ENCODE data around the gene ATP11C. TPM values are rescaled to one million over a fixed set of nuclear protein-coding genes. Genes with fewer than 3 reads are reported as not detected.

ATP11C gene
- total and polyA plus RNA-seq, 9 of the 15 experiments (the other 6 are each of a cell fraction or from before 2014, with no cell fraction given), result 18.2 to 42.2 (median 29.4) TPM

DNA sequence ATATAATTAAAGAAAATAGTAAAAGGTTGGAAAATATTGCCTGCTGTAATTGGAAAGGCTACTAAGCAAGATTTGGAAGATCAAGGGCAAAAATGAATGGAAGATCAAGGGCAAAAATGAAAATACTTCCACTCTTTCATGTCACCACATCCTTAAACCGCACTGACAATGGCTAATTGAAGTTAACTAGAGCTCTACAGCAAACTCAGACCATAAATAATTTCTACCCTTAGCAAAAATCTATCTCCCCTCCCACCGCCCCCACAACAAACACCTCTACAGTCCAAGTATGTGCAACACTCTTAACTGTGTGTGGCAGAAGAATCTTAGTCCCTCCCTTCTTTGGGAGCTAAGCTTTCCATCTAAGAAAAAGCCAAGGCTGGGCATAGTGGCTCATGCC, 27.1 kb downstream of the ATP11C start:
- DNase-seq (ENCODE audit: extremely low read depth in 1 of 4, low spot score in 3 of 4), result no peak
- no peak for ATAC-seq
- Histone ChIP-seq H3K9ac (ENCODE audit: insufficient read depth in 1 of 2, low read depth in 2 of 2, low read length in 2 of 2) (no peak overlapping the region), H3K27me3 (ENCODE audit: control insufficient read depth in 2 of 2, insufficient read depth in 2 of 2, low read length in 2 of 2) (no peaks in the 10 kb centered on the region), H3K9me1 (ENCODE audit: control insufficient read depth, insufficient read depth, low read length) (no peaks in the 10 kb centered on the region), H3K4me2 (ENCODE audit: insufficient read depth, low read length) (no peak overlapping the region), H2AFZ (ENCODE audit: low read depth, low read length) (no peak overlapping the region), H3K9me3 (replicated peaks; ENCODE audit: control insufficient read depth, insufficient read depth, low read depth, low read length) (no peaks in the 10 kb centered on the region), H3K79me2 (ENCODE audit: control insufficient read depth, insufficient read depth, low read length) (peaks cover 3% of the 10 kb centered on the region; the same call in 1 of the 3 replicates), H3K4me1 (replicated peaks in 1 of 2; ENCODE audit: control insufficient read depth in 2 of 2, insufficient read depth in 2 of 2, low read length in 2 of 2) (no peaks in the 10 kb centered on the region), H3K27ac (ENCODE audit: extremely low read depth, low read depth, low read length) (no peak overlapping the region), H4K20me1 (replicated peaks; ENCODE audit: control insufficient read depth, insufficient read depth, low read length) (no peaks in the 10 kb centered on the region), H3K36me3 (ENCODE audit: control insufficient read depth, insufficient read depth, low read length) (no peaks in the 10 kb centered on the region; the same call in 2 of the 3 replicates), H3K4me3 (no peak overlapping the region)
- POLR2A ChIA-PET, result no interaction called here
- no peak for TF ChIP-seq SAFB2 (IDR thresholded peaks at IDR 0.05; ENCODE audit: borderline replicate concordance, low read depth, low read length, severe bottlenecking)
- TF ChIP-seq CGGBP1 (CRISPR knock-in tag; IDR thresholded peaks at IDR 0.05), result no peak
- TF ChIP-seq, protein P1, sequence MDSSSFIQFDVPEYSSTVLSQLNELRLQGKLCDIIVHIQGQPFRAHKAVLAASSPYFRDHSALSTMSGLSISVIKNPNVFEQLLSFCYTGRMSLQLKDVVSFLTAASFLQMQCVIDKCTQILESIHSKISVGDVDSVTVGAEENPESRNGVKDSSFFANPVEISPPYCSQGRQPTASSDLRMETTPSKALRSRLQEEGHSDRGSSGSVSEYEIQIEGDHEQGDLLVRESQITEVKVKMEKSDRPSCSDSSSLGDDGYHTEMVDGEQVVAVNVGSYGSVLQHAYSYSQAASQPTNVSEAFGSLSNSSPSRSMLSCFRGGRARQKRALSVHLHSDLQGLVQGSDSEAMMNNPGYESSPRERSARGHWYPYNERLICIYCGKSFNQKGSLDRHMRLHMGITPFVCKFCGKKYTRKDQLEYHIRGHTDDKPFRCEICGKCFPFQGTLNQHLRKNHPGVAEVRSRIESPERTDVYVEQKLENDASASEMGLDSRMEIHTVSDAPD (CRISPR knock-in tag; IDR thresholded peaks at IDR 0.05), result no peak
- TF ChIP-seq CHD1 (IDR thresholded peaks at IDR 0.05; ENCODE audit: low read length), result no peak
- TF ChIP-seq BRD9 (IDR thresholded peaks at IDR 0.05; ENCODE audit: low read depth, partially characterized antibody), result no peak
- TF ChIP-seq, protein P2, sequence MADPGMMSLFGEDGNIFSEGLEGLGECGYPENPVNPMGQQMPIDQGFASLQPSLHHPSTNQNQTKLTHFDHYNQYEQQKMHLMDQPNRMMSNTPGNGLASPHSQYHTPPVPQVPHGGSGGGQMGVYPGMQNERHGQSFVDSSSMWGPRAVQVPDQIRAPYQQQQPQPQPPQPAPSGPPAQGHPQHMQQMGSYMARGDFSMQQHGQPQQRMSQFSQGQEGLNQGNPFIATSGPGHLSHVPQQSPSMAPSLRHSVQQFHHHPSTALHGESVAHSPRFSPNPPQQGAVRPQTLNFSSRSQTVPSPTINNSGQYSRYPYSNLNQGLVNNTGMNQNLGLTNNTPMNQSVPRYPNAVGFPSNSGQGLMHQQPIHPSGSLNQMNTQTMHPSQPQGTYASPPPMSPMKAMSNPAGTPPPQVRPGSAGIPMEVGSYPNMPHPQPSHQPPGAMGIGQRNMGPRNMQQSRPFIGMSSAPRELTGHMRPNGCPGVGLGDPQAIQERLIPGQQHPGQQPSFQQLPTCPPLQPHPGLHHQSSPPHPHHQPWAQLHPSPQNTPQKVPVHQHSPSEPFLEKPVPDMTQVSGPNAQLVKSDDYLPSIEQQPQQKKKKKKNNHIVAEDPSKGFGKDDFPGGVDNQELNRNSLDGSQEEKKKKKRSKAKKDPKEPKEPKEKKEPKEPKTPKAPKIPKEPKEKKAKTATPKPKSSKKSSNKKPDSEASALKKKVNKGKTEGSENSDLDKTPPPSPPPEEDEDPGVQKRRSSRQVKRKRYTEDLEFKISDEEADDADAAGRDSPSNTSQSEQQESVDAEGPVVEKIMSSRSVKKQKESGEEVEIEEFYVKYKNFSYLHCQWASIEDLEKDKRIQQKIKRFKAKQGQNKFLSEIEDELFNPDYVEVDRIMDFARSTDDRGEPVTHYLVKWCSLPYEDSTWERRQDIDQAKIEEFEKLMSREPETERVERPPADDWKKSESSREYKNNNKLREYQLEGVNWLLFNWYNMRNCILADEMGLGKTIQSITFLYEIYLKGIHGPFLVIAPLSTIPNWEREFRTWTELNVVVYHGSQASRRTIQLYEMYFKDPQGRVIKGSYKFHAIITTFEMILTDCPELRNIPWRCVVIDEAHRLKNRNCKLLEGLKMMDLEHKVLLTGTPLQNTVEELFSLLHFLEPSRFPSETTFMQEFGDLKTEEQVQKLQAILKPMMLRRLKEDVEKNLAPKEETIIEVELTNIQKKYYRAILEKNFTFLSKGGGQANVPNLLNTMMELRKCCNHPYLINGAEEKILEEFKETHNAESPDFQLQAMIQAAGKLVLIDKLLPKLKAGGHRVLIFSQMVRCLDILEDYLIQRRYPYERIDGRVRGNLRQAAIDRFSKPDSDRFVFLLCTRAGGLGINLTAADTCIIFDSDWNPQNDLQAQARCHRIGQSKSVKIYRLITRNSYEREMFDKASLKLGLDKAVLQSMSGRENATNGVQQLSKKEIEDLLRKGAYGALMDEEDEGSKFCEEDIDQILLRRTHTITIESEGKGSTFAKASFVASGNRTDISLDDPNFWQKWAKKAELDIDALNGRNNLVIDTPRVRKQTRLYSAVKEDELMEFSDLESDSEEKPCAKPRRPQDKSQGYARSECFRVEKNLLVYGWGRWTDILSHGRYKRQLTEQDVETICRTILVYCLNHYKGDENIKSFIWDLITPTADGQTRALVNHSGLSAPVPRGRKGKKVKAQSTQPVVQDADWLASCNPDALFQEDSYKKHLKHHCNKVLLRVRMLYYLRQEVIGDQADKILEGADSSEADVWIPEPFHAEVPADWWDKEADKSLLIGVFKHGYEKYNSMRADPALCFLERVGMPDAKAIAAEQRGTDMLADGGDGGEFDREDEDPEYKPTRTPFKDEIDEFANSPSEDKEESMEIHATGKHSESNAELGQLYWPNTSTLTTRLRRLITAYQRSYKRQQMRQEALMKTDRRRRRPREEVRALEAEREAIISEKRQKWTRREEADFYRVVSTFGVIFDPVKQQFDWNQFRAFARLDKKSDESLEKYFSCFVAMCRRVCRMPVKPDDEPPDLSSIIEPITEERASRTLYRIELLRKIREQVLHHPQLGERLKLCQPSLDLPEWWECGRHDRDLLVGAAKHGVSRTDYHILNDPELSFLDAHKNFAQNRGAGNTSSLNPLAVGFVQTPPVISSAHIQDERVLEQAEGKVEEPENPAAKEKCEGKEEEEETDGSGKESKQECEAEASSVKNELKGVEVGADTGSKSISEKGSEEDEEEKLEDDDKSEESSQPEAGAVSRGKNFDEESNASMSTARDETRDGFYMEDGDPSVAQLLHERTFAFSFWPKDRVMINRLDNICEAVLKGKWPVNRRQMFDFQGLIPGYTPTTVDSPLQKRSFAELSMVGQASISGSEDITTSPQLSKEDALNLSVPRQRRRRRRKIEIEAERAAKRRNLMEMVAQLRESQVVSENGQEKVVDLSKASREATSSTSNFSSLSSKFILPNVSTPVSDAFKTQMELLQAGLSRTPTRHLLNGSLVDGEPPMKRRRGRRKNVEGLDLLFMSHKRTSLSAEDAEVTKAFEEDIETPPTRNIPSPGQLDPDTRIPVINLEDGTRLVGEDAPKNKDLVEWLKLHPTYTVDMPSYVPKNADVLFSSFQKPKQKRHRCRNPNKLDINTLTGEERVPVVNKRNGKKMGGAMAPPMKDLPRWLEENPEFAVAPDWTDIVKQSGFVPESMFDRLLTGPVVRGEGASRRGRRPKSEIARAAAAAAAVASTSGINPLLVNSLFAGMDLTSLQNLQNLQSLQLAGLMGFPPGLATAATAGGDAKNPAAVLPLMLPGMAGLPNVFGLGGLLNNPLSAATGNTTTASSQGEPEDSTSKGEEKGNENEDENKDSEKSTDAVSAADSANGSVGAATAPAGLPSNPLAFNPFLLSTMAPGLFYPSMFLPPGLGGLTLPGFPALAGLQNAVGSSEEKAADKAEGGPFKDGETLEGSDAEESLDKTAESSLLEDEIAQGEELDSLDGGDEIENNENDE (IDR thresholded peaks at IDR 0.05; ENCODE audit: low read depth, low read length), result no peak
- no peak for TF ChIP-seq SRF (CRISPR knock-in tag; IDR thresholded peaks at IDR 0.05)
- TF ChIP-seq ETV6 (IDR thresholded peaks at IDR 0.05; ENCODE audit: borderline replicate concordance in 1 of 2, low read depth in 2 of 2, low read length in 1 of 2), result no peak
- TF ChIP-seq ETV6 (CRISPR knock-in tag; IDR thresholded peaks at IDR 0.05; ENCODE audit: borderline replicate concordance), result no peak
- no peak for TF ChIP-seq ZNF699 (CRISPR knock-in tag; IDR thresholded peaks at IDR 0.05; ENCODE audit: insufficient replicate concordance)
- FAIRE-seq, result no peak
- CTCF ChIA-PET (ENCODE audit: low intra/inter-chr PET ratio), result no interaction called here
- intact Hi-C loops (cut with micrococcal nuclease), result no loop called here
- in situ Hi-C loops (cut with MboI), result no loop called here
- BruUV-seq (replicated peaks), result no TSS peak
- WGBS (ENCODE audit: insufficient coverage, low coverage, missing lambda C conversion rate), result 100% methylated on average over 1 of the region's 2 CpGs

Measured in K562 (cell line).